Breast epithelium (tissue), 3 donors: Measurements from ENCODE around the gene SRSF1.

ENCODE experiments used
- CTCF ChIP-seq, 3 donors: fragments of 450-650 bp; IDR thresholded peaks; one replicate each; pipeline ENCODE4 v1.5.1; 2016 to 2017; ENCODE audit warnings: antibody characterized with exemption in 3 of 3, mild to moderate bottlenecking in 3 of 3, moderate library complexity in 3 of 3
- POLR2A ChIP-seq: fragments of 450-650 bp; IDR thresholded peaks from one replicate; pipeline ENCODE4 v1.6.1; 2016; ENCODE audit warnings: antibody characterized with exemption, mild to moderate bottlenecking, moderate library complexity
- POLR2AphosphoS5 ChIP-seq, 3 donors: sonication (generic); formaldehyde crosslinking; IDR thresholded peaks; one replicate each; pipeline ENCODE4 v1.6.1; 2017; ENCODE audit warnings: antibody characterized with exemption in 3 of 3

- TF ChIP-seq CTCF (IDR thresholded peaks at IDR 0.05) (no peak), POLR2AphosphoS5 (IDR thresholded peaks at IDR 0.05) (no peak), POLR2A (no peak)
These were observed 998 bp upstream of the SRSF1 start for GRCh38 chr17:58007781-58008706.
